Esophagus muscularis mucosa (tissue), 4 donors: ENCODE data around the gene BICRA.

ENCODE experiments used
- EP300 ChIP-seq: sonication (generic); formaldehyde crosslinking; IDR thresholded peaks from one replicate; pipeline ENCODE4 v1.6.1; 2017; ENCODE audit warnings: antibody characterized with exemption
- POLR2A ChIP-seq: fragments of 450-650 bp; IDR thresholded peaks from one replicate; pipeline ENCODE4 v1.6.1; 2017; ENCODE audit warnings: antibody characterized with exemption, moderate library complexity, mild to moderate bottlenecking, low read depth
- POLR2AphosphoS5 ChIP-seq, 2 donors: sonication (generic); formaldehyde crosslinking; IDR thresholded peaks; one replicate each; pipeline ENCODE4 v1.6.1; 2017; ENCODE audit warnings: antibody characterized with exemption in 2 of 2
- TF ChIP-seq, protein P1 (sequence below), 3 experiments: fragments of 200-600 bp in 2 of 3; fragments of 450-650 bp in 1 of 3; sonication (generic) in 2 of 3; IDR thresholded peaks; one replicate each; pipeline ENCODE4 v1.5.1; 2017 to 2019; ENCODE audit warnings: antibody characterized with exemption in 3 of 3, mild to moderate bottlenecking in 2 of 3, moderate library complexity in 1 of 3

DNA sequence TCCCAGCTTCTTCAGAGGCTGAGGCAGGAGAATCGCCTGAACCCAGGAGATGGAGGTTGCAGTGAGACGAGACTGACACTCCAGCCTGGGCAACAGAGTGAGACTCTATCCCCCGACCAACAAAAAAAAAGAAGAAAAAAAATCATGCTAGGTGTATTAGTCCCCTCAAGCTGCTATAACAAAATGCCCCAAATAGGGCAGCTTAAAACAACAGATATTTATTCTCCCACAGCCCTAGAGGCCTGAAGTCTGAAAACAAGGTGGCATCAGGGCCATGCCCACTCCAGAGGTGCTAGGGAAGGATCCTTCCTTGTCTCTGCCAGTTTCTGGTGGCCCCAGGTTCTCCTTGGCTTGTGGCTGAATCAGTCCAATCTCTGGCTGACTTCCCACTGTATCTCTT is 95.7 kb downstream of the BICRA start:
- no peak for TF ChIP-seq POLR2AphosphoS5 (IDR thresholded peaks at IDR 0.05)
- TF ChIP-seq, protein P1, sequence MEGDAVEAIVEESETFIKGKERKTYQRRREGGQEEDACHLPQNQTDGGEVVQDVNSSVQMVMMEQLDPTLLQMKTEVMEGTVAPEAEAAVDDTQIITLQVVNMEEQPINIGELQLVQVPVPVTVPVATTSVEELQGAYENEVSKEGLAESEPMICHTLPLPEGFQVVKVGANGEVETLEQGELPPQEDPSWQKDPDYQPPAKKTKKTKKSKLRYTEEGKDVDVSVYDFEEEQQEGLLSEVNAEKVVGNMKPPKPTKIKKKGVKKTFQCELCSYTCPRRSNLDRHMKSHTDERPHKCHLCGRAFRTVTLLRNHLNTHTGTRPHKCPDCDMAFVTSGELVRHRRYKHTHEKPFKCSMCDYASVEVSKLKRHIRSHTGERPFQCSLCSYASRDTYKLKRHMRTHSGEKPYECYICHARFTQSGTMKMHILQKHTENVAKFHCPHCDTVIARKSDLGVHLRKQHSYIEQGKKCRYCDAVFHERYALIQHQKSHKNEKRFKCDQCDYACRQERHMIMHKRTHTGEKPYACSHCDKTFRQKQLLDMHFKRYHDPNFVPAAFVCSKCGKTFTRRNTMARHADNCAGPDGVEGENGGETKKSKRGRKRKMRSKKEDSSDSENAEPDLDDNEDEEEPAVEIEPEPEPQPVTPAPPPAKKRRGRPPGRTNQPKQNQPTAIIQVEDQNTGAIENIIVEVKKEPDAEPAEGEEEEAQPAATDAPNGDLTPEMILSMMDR (IDR thresholded peaks at IDR 0.05) = no peak
- no peak for TF ChIP-seq EP300
- no peak for TF ChIP-seq POLR2A
